Keratinocyte (primary cell): ENCODE results near the gene CCDC80.

Experiments used
- CTCF ChIP-seq, 3 experiments: IDR thresholded peaks in 1 of 3; conservative IDR thresholded peaks in 1 of 3; optimal IDR thresholded peaks in 1 of 3; 2 replicates in 2 of 3; 3 replicates in 1 of 3; pipeline versions ENCODE3 to v1.5.1; 2011; ENCODE audit warnings: low read length in 3 of 3, mild to moderate bottlenecking in 3 of 3, moderate library complexity in 2 of 3, control low read depth in 1 of 3, inconsistent platforms in 1 of 3; ENCODE audit not compliant: insufficient read depth in 2 of 3; ENCODE audit errors: extremely low read depth in 1 of 3
- EZH2 ChIP-seq: IDR thresholded peaks from one replicate; pipeline ENCODE4 v1.6.1; 2012; ENCODE audit warnings: inconsistent platforms, mild to moderate bottlenecking, low read length, moderate library complexity

GRCh38 chr3:112671930-112672715, 31.2 kb upstream of the CCDC80 start:
- no peak for TF ChIP-seq EZH2
- TF ChIP-seq CTCF (optimal IDR thresholded peaks at IDR 0.05 in 1 of 3, IDR thresholded peaks at IDR 0.05 in 1 of 3, conservative IDR thresholded peaks at IDR 0.05 in 1 of 3; ENCODE audit: extremely low read depth in 1 of 3, insufficient read depth in 2 of 3, low read length in 3 of 3): no peak
